COLO829 (cell line): ENCODE data around the gene SSX7.
"Not testable (repeated sequence)": the region's sequence is repeated elsewhere in the genome, so short reads cannot be mapped to it uniquely, and the experiment has no call there.

Source experiments
- DNase-seq: peaks from one replicate; pipeline ENCODE4 v3.0.0; 2012; ENCODE audit warnings: low spot score

Gene SSX7, protein sequence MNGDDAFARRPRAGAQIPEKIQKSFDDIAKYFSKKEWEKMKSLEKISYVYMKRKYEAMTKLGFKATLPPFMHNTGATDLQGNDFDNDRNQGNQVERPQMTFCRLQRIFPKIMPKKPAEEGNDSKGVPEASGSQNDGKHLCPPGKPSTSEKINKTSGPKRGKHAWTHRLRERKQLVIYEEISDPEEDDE

DNA sequence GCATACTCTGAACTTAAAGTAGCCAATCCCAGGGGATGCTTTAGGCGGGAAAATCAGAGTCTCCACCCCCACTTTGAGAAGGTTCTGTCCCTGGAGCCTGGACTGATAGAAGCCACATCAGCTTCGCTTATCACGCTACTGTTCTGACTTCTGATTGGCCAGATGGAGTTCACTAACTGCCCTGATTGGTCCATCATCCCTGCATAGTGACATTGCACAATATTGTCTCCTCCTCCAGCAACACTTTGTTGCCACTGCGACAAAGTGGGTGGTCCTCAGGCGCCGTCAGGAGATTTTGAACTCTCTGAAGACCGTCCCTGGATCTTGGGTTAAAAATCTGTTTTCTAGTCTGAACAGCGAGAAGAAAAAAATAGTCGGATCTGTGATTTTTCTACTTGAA lies at the start of gene SSX7:
TSS of gene SSX7 (minus strand) at position 101 of the 400 bp plus-strand sequence. CDS start 1,428 bp downstream, outside the sequence.
- DNase-seq, result not testable (repeated sequence)

DNA sequence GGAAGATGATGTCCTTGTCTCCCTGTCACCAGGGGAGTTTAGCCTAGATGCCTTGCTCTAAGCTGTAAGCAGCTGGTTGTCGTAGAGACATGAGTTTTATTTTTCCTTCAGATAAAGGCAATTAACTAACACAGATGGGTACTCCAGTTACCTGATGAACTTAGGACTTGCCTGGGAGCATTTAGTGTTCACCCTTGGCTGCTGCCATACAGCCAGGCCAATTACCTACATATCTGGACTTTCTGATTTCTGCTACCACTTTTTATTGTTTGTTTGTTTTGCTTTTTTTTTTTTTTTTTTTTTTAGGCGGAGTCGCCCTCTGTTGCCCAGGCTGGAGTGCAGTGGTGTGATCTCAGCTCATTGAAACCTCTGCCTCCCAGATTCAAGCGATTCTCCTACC lies 37.3 kb upstream of the SSX7 start:
- DNase-seq, result not testable (repeated sequence)

DNA sequence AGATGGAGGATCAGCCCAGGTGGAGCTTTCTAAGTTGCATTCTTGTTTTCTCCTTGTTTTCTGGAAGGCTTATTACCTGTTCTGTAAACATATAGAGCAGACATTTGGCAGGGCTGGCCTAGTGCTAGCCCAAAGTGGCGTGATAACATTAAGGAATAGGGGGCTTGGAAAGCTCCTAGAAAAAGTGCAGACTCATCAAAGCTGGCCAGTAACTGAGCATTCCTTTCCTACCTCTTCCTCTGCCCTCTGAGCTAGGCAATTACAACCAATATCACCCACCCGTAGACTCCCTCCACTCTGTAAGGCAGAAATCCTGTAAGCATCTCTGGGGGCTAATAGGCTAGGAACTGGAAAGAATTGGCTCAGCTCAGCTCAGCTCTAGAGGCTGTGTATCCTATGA lies 7.5 kb upstream of the SSX7 start:
- DNase-seq, result not testable (repeated sequence)

DNA sequence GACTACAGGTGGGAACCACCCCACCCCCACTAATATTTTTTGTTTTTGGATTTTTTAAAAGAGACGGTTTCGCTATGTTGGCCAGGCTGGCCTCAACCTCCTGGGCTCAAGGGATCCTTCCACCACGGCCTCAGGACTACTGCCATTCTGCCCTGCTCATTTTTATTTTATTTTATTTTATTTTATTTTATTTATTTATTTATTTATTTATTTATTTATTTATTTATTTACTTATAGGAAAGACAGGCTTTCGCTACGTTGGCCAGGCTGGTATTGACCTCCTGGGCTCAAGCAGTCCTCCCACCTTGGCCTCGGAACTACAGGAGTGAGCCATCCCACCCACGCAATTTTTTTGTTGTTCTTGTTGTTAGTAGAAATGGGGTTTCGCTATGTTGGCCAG lies 775 bp upstream of the SSX7 start:
- not testable (repeated sequence) for DNase-seq

DNA sequence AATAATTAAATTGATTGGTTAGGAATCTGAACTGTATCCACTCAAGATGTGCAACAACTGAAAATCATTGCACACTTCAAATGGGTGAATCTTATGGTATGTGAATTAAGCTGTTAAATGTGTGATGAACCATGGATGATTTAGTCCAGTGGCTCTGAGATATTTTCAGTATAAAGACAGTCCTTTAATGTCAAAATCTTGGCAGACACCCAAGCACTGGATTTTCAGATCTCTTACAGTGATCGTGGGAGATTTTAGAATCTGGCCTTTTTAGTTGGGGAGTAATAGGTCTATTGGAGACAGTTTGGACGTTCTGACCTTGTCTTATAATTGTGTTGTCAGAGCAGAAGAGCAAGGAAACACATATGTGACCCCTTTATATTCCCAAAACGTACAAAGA lies 4.0 kb downstream of the SSX7 start:
- not testable (repeated sequence) for DNase-seq

DNA sequence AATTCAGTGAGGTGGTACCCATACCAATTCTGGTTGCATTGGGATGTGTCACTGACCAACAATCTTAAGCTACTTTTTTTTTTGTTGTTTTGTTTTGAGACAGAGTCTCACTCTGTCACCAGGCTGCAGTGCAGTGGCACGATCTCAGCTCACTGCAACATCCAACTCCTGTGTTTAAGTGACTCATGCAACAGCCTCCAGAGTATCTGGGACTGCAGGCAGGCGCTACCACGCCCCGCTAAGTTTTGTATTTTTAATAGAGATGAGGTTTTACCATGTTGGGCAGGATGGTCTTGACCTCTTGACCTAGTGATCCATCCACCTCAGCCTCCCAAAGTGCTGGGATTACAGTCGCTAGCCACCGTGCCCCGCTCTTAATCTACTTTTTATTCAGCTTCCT lies 5.7 kb downstream of the SSX7 start:
- DNase-seq, result not testable (repeated sequence)

DNA sequence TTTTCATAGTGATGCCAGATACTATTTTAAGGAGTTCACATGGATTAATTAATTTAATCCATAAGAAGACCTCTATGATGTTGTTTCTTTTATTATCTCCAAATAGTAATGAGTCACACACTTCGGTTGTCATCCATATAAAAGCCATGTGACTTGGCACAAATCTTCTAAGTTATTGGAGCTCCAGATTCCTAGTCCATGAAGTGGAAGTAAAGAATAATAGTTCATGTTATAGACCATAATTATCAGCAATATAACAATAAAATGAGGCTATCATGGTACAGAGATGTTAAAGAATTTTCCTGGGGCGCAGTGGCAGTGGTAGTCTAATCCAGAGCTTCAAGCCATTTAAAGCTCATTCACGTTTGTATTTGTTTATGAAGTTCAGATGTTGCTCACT lies 26.2 kb downstream of the SSX7 start:
- DNase-seq, result not testable (repeated sequence)

DNA sequence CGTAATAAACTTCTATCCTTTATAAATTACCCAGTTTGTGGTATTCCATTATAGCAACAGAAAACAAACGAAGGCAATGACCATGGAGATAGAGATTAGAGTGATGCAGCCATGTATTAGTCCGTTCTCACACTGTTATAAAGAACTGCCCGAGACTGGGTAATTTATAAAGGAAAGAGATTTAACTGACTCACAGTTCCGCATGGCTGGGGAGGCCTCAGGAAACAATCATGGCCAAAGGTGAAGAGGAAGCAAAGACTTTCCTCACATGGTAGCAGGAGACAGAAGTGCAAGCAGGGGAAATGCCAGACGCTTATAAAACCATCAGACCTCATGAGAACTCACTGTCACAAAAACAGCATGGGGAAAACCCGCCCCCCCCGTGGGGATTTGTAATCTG lies 34.0 kb downstream of the SSX7 start:
- DNase-seq, result not testable (repeated sequence)

DNA sequence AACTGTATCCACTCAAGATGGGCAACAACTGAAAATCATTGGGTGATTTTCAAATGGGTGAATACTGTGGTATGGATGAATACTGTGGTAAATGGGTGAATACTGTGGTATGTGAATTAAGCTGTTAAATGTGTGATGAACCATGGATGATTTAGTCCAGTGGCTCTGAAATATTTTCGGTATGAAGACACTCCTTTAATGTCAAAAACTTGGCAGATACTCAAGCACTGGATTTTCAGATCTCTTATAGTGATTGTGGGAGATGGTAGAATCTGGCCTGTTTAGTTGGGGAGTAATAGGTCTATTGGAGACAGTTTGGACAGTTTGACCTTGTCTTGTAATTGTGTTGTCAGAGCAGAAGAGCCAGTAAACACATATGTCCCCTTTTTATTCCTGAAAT lies 45.7 kb downstream of the SSX7 start:
- no peak for DNase-seq

DNA sequence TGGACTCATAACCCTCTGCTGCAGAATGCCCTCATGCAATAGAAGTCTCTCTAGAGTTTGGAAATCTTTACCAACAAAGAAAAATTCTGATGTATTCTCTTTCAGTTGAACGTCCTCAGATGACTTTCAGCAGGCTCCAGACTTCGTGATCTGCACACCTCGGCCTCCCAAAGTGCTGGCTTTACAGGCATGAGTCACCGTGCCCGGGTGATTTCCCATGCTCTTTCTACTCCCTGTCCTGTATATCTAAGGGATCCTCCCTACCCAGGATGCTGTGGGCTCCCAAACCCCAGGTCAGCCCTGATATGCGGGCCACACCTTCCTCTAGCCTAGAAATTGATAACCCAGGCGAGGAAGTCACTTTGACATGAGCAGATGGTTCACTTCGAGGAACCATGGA lies 51.5 kb downstream of the SSX7 start:
- DNase-seq, result not testable (repeated sequence)

DNA sequence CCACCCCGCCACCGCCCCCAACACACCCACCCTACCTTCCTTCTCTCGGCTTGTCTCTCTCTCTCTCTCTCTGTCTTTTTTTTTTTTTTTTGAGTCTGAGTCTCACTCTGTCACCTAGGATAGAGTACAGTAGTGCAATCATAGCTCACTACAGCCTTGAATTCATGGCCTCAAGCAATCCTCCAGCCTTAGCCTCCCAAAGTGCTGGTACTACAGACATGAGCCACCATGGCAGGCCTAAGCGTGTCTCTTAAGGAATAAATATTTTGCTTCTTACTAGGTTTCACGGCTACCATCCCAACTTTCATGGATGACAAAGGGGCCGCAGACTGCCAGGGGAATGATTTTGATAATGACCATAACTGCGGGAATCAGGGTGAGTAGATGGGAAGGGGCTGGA lies 55.8 kb downstream of the SSX7 start:
- DNase-seq, result no peak

DNA sequence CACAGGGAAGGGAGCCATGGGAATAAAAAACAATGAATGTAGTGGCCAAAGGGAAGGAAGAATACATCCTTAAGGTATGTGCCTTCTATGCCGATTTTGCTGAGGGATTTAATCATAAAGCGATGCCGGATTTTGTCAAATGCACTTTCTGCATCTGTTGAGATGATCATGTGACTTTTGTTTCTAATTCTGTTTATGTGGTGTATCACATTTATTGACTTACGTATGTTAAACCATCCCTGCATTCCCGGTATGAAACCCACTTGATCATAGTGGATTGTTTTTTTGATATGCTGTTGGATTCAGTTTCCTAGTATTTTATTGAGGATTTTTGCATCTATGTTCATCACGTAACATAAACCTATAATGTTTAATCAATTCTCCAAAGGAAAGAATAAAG lies 60.0 kb downstream of the SSX7 start:
- DNase-seq, result no peak
